ENCODE measurements around the gene FNBP1.
"Not testable (repeated sequence)": the region's sequence is repeated elsewhere in the genome, so short reads cannot be mapped to it uniquely, and the experiment has no call there.

Gene FNBP1

DNA sequence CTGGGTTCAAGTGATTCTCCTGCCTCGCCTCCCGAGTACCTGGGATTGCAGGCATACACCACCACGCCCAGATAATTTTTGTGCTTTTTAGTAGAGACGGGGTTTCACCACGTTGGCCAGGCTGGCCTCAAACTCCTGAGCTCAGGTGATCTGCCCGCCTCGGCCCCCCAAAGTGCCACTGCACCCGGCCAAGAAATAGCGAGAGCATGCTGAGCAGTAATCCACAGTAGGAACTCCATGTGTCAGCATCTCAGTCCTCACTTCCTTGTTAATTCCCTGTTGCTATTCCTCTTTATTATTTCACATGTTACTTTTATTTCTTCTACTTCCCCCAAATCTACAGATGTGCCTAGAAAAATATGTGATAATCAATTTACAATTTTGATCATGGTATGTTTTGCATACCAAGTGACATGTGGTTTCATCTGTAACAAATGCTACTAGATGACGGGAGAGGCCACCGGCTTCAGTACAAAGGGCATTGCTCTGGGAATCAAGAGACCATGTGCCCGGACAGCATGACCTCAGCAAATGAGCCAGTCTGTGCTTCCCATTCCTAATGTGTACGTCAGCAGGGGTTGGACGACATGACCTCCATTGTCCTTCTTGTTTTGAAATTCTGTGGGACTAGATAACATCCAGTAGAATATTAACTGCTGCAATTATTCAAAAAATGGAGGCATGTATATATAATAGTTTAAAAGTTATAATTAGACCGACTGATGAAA lies 61.6 kb downstream of the FNBP1 start (continued):
- TF ChIP-seq ZNF280C (tag by site-specific recombination; IDR thresholded peaks at IDR 0.05) (no peak), KLF16 (tag by site-specific recombination; IDR thresholded peaks at IDR 0.05) (no peak), ZNF670 (tag by site-specific recombination; IDR thresholded peaks at IDR 0.05; ENCODE audit: low read depth) (no peak), ZSCAN18 (tag by site-specific recombination; IDR thresholded peaks at IDR 0.05) (no peak), ZNF114 (tag by site-specific recombination; IDR thresholded peaks at IDR 0.05) (no peak), SETDB1 (IDR thresholded peaks at IDR 0.05; ENCODE audit: insufficient read length, low read length) (no peak), ZNF350 (tag by site-specific recombination; IDR thresholded peaks at IDR 0.05) (no peak)

DNA sequence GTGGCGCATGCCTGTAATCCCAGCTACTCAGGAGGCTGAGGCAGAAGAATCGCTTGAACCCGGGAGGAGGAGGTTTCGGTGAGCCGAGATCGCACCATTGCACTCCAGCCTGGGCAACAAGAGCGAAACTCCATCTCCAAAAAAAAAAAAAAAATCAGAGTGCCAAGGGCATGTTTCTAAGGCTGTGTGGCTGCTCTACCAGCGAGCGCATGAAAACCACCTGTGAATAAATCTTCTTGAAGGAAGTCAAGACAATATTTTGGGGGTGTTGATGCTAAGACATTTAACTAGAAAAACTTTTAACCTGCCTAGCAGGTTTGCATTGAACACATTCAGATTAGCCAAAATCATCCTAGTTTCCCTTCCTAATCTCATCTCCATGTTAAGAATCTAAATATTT lies 62.8 kb downstream of the FNBP1 start:
- POLR2A ChIA-PET, CTCF ChIA-PET: not testable (repeated sequence)

DNA sequence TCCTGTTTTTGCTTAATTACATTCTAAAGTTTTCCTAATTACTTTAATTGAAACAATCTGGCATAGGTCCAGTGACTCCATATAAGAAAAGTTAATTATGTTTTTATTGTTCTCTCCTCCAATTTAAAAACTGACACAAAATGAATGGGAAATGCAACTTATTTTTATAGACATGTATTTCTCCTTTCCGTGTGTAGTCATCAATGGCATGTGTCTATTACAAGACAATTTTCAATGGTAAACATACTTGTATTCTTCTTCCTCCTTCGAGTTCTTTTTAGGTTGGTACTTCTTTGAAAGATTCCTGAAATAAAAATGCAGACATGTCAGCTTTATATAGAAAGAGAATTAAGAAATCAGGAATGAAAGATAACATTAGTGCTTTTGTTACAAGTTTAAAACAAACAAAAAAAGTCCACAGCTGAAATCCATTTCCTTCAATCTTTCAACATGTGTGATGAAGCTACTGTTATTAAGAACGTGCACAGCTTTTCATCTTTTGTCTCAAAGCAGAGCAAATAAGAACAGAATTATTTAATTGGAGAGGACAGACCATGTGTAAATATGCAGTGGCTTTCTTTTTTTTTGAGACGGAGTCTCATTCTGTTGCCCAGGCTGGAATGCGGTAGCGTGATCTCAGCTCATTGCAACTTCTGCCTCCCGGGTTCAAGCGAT lies 63.8 kb downstream of the FNBP1 start:
- peaks cover 3 to 17% of the 10 kb centered on the region in 2 experiments; a peak in 2 of 3 replicates for H3K36me3 ChIP-seq (ENCODE audit: control insufficient read depth in 2 of 2, insufficient read depth in 1 of 2, low read length in 2 of 2)
- no peaks in the 10 kb centered on the region for H3K4me1 ChIP-seq (ENCODE audit: control insufficient read depth, insufficient read depth, low read length)
- ChIA-PET CTCF (no interaction called here), POLR2A (no interaction called here)
- no peak overlapping the region for H3K4me3 ChIP-seq (ENCODE audit: low read depth, low read length)
- H3K27ac ChIP-seq (ENCODE audit: extremely low read depth, low read depth, low read length), result no peak overlapping the region
- H3K9me3 ChIP-seq (ENCODE audit: control insufficient read depth, insufficient read depth, low read depth, low read length), result no peaks in the 10 kb centered on the region
- no peak for TF ChIP-seq SP3 (tag by site-specific recombination; IDR thresholded peaks at IDR 0.05)
- no peak for TF ChIP-seq OSR2 (tag by site-specific recombination; IDR thresholded peaks at IDR 0.05)
- no peak for TF ChIP-seq ZNF747 (tag by site-specific recombination; IDR thresholded peaks at IDR 0.05)

More for the DNA sequence above, 62.8 kb downstream of the FNBP1 start:
- not testable (repeated sequence) for H3K4me3 ChIP-seq (ENCODE audit: low read depth, low read length); H3K4me1 ChIP-seq (ENCODE audit: control insufficient read depth, insufficient read depth, low read length); H3K27ac ChIP-seq (ENCODE audit: extremely low read depth, low read depth, low read length); H3K9me3 ChIP-seq (ENCODE audit: control insufficient read depth, insufficient read depth, low read depth, low read length)
- peaks cover 0 to 20% of the 10 kb centered on the region in 2 experiments; a peak in 2 of 3 replicates for H3K36me3 ChIP-seq (ENCODE audit: control insufficient read depth in 2 of 2, insufficient read depth in 1 of 2, low read length in 2 of 2)

GRCh38 chr9:129972816-129973215 lies 70.2 kb downstream of the FNBP1 start:
- Histone ChIP-seq H3K4me3 (ENCODE audit: low read depth, low read length) (no peak overlapping the region), H3K4me1 (ENCODE audit: control insufficient read depth, insufficient read depth, low read length) (no peaks in the 10 kb centered on the region), H3K9me3 (ENCODE audit: control insufficient read depth, insufficient read depth, low read depth, low read length) (no peaks in the 10 kb centered on the region), H3K27ac (ENCODE audit: extremely low read depth, low read depth, low read length) (no peak overlapping the region), H3K36me3 (ENCODE audit: control insufficient read depth in 2 of 2, insufficient read depth in 1 of 2, low read length in 2 of 2) (peaks cover 3 to 14% of the 10 kb centered on the region in 2 experiments; a peak in 2 of 3 replicates)
- CTCF ChIA-PET, result interaction anchor here (1.0 to 2.1 kb wide), 5 partner anchors 9 to 86 kb away, joined by 3 to 8 read pairs (median 4); no protein-coding TSS in a partner anchor
- POLR2A ChIA-PET, result interaction anchor here (0.6 kb wide), 1 partner anchor 307 kb away, joined by 5 read pairs; no protein-coding TSS in a partner anchor
- TF ChIP-seq ZNF335 (tag by site-specific recombination; conservative IDR thresholded peaks at IDR 0.05) (no peak), ZNF544 (tag by site-specific recombination; IDR thresholded peaks at IDR 0.05) (no peak), ZNF114 (tag by site-specific recombination; IDR thresholded peaks at IDR 0.05) (no peak), ZNF169 (tag by site-specific recombination; IDR thresholded peaks at IDR 0.05) (no peak), ZNF610 (tag by site-specific recombination; IDR thresholded peaks at IDR 0.05; ENCODE audit: borderline replicate concordance) (no peak), ZIC2 (tag by site-specific recombination; IDR thresholded peaks at IDR 0.05) (no peak), HOXD13 (CRISPR knock-in tag; IDR thresholded peaks at IDR 0.05; ENCODE audit: borderline replicate concordance) (no peak), WT1 (tag by site-specific recombination; IDR thresholded peaks at IDR 0.05) (no peak)
- TF ChIP-seq, protein P1, sequence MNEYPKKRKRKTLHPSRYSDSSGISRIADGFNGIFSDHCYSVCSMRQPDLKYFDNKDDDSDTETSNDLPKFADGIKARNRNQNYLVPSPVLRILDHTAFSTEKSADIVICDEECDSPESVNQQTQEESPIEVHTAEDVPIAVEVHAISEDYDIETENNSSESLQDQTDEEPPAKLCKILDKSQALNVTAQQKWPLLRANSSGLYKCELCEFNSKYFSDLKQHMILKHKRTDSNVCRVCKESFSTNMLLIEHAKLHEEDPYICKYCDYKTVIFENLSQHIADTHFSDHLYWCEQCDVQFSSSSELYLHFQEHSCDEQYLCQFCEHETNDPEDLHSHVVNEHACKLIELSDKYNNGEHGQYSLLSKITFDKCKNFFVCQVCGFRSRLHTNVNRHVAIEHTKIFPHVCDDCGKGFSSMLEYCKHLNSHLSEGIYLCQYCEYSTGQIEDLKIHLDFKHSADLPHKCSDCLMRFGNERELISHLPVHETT (tag by site-specific recombination; IDR thresholded peaks at IDR 0.05), result no peak
- TF ChIP-seq, protein P2, sequence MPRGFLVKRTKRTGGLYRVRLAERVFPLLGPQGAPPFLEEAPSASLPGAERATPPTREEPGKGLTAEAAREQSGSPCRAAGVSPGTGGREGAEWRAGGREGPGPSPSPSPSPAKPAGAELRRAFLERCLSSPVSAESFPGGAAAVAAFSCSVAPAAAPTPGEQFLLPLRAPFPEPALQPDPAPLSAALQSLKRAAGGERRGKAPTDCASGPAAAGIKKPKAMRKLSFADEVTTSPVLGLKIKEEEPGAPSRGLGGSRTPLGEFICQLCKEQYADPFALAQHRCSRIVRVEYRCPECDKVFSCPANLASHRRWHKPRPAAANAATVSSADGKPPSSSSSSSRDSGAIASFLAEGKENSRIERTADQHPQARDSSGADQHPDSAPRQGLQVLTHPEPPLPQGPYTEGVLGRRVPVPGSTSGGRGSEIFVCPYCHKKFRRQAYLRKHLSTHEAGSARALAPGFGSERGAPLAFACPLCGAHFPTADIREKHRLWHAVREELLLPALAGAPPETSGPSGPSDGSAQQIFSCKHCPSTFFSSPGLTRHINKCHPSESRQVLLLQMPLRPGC (tag by site-specific recombination; IDR thresholded peaks at IDR 0.05), result no peak
- TF ChIP-seq, protein P3, sequence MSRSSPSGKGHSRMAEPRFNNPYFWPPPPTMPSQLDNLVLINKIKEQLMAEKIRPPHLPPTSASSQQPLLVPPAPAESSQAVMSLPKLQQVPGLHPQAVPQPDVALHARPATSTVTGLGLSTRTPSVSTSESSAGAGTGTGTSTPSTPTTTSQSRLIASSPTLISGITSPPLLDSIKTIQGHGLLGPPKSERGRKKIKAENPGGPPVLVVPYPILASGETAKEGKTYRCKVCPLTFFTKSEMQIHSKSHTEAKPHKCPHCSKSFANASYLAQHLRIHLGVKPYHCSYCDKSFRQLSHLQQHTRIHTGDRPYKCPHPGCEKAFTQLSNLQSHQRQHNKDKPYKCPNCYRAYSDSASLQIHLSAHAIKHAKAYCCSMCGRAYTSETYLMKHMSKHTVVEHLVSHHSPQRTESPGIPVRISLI (tag by site-specific recombination; IDR thresholded peaks at IDR 0.05), result no peak
